ENCODE measurements around the gene HS6ST1.

HS6ST1 gene

DNA sequence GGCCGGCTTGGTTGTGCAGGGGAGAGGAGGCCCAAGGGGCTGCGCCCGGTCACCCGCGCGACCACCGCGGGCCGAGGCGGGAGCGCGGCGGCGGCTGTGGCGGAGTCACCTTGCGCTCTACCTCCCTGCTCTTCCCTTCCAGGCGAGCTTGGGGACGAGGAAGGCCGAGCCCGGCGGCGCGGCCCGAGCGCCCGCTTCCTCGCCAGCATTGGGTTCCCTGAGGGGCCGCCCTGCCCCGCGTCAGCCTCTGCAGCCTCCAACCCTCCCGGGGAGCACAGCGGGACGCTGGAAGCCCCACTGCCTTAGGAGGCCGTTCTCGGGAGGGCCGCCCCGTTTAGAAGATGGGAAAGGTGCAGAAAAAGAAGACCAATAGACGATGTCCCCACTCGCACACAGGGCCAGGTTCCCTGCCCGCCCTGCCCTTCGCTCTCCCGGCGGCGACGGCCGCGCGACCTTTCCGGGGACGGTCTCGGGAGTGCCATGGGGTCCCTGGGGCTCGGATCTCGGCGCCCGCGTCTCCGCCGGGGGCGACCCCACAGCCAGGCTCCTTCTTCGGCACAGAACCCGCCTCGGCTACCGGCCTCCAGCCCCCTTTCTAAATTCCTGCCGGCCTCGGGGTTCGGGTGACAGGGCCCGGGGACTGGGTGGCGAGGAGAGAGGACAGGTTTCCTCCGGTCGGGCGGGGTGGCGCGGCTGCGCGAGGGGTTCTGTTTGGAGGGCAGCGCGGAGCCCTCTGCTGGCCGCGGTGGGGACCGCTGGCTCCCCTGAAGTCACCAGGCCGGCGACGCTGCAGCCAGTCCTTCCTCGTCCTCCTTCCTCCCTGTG, 85.5 kb downstream of the HS6ST1 start:
- H3K4me3 ChIP-seq (ENCODE audit: low read depth, low read length): peak overlapping the region; percentile 68
- peak; percentile 90 for TF ChIP-seq CTCF (IDR thresholded peaks at IDR 0.05; ENCODE audit: low read depth, low read length)

DNA sequence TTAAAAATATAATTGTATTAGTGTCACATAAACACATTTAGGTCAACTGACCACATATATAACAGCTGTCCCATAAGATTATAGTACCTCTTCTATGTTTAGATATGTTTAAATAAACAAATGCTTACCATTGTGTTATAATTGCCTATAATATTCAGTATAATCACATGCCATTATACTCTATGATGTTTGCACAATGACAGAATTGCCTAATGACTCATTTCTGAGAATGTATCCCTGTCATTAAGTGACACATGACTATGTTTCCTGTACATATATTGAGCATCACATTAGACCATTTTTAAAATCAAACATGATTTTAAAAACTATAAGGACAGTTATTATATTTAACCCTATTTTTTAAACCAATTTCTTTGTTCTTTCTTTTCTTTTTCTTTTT, 89.8 kb downstream of the HS6ST1 start:
- no peak for TF ChIP-seq CTCF (IDR thresholded peaks at IDR 0.05; ENCODE audit: low read depth, low read length)
- H3K4me3 ChIP-seq (ENCODE audit: low read depth, low read length): no peak overlapping the region

GRCh38 chr2:128227862-128228261, 90.8 kb downstream of the HS6ST1 start:
- no peak overlapping the region for H3K4me3 ChIP-seq (ENCODE audit: low read depth, low read length)
- no peak for TF ChIP-seq CTCF (IDR thresholded peaks at IDR 0.05; ENCODE audit: low read depth, low read length)

GRCh38 chr2:128219891-128220290, 98.8 kb downstream of the HS6ST1 start:
- no peak overlapping the region for H3K4me3 ChIP-seq (ENCODE audit: low read depth, low read length)
- TF ChIP-seq CTCF (IDR thresholded peaks at IDR 0.05; ENCODE audit: low read depth, low read length): no peak

DNA sequence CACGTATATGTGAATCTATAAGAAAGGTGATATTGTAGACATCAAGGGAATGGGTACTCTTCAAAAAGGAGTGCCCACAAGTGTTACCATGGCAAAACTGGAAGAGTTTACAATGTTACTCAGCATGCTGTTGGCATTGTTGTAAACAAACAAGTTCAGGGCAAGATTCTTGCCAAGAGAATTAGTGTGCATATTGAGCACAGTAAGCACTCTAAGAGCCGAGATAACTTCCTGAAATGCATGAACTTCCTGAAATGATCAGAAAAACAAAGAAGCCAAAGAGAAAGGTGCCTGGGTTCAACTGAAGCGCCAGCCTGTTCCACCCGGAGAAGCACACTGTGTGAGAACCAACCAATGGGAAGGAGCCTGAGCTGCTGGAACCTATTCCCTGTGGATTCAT, 101.0 kb downstream of the HS6ST1 start:
- no peak overlapping the region for H3K4me3 ChIP-seq (ENCODE audit: low read depth, low read length)
- TF ChIP-seq CTCF (IDR thresholded peaks at IDR 0.05; ENCODE audit: low read depth, low read length): no peak

- no peak for TF ChIP-seq CTCF (IDR thresholded peaks at IDR 0.05; ENCODE audit: low read depth, low read length)
- H3K4me3 ChIP-seq (ENCODE audit: low read depth, low read length): no peak overlapping the region
Observed at GRCh38 chr2:128215897-128216642, 102.6 kb downstream of the HS6ST1 start.

Data from WI38 (cell line).